Endometrial microvascular endothelial cells (primary cell): ENCODE measurements around the gene FOXL1. TPM values are rescaled to one million over a fixed set of nuclear protein-coding genes. Genes with fewer than 3 reads are reported as not detected.

Experiments
- in situ Hi-C: cut with HindIII; loops from 2 replicates; pipeline ENCODE4 v1.10.0; 2017; ENCODE audit warnings: low sequenced_read_pairs, low pct_unique_long_range_greater_than_20kb; ENCODE audit errors: inconsistent ontology term
- total RNA-seq: library from RNA; depleted of rRNA; stranded (reverse); fragments of >200 nt; gene quantifications from one replicate; pipeline ENCODE4 v1.2.3, GENCODE V29; 2015; ENCODE audit errors: inconsistent ontology term

FOXL1 gene
- total RNA-seq, 1 donor from 2014 or later: 11.5 TPM

DNA sequence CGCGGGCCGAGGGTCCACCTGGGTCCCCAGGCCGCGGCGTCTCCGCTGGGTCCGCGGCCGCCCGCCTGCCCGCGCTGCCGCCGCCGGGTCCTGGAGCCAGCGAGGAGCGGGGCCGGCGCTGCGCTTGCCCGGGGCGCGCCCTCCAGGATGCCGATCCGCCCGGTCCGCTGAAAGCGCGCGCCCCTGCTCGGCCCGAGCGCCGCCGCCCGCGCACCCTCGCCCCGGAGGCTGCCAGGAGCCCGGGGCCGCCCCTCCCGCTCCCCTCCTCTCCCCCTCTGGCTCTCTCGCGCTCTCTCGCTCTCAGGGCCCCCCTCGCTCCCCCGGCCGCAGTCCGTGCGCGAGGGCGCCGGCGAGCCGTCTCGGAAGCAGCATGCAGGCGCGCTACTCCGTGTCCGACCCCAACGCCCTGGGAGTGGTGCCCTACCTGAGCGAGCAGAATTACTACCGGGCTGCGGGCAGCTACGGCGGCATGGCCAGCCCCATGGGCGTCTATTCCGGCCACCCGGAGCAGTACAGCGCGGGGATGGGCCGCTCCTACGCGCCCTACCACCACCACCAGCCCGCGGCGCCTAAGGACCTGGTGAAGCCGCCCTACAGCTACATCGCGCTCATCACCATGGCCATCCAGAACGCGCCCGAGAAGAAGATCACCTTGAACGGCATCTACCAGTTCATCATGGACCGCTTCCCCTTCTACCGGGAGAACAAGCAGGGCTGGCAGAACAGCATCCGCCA is 11.2 kb upstream of the FOXL1 start:
- in situ Hi-C loops: no loop called here

DNA sequence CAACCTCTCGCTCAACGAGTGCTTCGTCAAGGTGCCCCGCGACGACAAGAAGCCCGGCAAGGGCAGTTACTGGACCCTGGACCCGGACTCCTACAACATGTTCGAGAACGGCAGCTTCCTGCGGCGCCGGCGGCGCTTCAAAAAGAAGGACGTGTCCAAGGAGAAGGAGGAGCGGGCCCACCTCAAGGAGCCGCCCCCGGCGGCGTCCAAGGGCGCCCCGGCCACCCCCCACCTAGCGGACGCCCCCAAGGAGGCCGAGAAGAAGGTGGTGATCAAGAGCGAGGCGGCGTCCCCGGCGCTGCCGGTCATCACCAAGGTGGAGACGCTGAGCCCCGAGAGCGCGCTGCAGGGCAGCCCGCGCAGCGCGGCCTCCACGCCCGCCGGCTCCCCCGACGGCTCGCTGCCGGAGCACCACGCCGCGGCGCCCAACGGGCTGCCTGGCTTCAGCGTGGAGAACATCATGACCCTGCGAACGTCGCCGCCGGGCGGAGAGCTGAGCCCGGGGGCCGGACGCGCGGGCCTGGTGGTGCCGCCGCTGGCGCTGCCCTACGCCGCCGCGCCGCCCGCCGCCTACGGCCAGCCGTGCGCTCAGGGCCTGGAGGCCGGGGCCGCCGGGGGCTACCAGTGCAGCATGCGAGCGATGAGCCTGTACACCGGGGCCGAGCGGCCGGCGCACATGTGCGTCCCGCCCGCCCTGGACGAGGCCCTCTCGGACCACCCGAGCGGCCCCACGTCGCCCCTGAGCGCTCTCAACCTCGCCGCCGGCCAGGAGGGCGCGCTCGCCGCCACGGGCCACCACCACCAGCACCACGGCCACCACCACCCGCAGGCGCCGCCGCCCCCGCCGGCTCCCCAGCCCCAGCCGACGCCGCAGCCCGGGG is 10.4 kb upstream of the FOXL1 start:
- in situ Hi-C loops: no loop called here

DNA sequence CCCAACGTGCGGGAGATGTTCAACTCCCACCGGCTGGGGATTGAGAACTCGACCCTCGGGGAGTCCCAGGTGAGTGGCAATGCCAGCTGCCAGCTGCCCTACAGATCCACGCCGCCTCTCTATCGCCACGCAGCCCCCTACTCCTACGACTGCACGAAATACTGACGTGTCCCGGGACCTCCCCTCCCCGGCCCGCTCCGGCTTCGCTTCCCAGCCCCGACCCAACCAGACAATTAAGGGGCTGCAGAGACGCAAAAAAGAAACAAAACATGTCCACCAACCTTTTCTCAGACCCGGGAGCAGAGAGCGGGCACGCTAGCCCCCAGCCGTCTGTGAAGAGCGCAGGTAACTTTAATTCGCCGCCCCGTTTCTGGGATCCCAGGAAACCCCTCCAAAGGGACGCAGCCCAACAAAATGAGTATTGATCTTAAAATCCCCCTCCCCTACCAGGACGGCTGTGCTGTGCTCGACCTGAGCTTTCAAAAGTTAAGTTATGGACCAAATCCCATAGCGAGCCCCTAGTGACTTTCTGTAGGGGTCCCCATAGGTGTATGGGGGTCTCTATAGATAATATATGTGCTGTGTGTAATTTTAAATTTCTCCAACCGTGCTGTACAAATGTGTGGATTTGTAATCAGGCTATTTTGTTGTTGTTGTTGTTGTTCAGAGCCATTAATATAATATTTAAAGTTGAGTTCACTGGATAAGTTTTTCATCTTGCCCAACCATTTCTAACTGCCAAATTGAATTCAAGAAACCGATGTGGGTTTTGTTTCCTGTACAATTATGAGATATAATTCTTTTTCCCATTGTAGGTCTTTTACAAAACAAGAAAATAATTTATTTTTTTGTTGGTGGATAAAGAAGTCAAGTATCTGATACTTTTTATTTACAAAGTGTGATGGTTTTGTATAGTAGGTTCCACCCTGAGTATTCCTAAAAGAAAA is 9.4 kb upstream of the FOXL1 start:
- in situ Hi-C loops: no loop called here

DNA sequence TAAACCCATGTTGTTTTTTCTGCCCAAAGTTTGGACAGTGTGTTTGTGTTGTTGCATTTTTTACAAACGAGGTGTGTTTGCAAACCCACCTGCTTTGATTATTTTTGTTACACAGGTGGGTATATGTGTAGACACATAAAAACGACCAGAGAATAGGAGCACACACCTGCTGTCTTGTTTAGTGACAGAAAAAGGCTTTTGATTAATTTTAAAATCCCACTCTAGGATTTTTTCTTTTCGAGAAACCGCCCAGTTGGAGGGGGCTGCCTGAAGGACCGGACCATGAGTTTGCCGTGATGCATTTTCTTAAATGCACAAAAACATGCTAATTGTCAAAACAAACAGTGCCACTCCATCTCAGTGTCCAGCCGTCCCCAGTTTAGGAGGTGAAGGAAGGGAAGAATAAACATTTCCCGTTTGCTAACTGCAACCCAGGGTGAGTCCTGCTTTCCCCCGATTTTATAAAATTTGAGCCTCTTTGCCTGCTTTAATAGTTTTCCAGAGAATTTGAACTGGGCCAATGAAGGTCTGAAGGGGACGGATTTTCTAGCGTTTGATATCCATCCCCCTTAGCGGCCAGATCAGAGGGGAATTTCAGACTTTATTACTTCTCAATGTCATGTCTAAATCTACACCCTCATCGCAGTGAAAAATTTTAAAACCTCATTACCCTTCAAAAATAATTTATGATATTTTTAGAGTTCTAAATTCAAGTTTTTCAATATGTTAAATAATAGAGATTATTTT is 8.5 kb upstream of the FOXL1 start:
- in situ Hi-C loops: loop anchor here (10.0 kb wide), 1 partner anchor 185 kb away; no protein-coding TSS in a partner anchor

DNA sequence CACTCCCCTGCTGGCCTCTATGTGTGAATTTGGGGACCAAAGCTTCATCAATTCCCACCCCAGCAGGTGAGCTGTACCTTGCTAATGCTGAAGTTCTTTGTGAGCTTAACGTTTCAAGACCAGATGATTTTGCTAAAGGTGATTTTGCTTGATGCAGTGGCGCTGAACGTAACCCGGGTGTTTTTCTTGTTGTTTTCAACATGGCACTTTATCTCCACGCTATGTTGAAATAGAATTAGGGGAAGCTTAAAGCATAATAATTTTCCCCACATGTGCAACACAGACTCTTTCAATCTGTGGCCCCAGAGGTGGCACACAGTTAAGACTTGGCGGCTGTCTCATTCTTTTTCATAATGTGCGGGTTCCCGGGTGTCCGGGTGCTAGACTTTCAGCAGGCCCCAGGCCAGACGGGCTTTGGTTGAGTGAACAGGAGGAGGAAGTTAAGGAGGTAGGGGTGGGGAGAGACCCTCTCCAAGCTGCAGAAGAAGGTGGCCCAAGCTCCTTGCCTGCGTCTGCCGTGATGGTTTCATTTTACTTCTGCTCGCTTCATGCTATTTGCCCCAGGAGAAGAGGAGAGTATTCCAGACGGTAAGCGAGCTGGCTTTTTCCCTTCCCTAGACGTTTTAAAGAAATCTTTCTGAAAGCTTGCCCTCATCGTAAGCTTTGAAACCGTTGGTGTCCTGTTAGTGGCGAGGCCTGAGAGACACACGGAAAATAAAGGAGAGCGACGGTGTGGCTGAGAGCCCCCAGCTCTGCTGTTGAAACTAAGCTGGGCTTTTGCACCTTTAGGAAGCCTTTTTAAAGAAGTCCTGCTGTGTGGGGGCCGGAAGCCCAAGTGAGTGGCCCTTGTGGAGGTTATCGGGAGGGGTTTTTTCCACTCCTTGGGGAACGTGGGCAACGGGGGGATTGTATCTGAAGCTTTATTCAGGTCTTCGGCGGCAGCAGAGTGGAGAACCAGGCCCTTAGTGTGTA is 7.5 kb upstream of the FOXL1 start:
- in situ Hi-C loops: loop anchor here (10.0 kb wide), 1 partner anchor 184 kb away; no protein-coding TSS in a partner anchor

DNA sequence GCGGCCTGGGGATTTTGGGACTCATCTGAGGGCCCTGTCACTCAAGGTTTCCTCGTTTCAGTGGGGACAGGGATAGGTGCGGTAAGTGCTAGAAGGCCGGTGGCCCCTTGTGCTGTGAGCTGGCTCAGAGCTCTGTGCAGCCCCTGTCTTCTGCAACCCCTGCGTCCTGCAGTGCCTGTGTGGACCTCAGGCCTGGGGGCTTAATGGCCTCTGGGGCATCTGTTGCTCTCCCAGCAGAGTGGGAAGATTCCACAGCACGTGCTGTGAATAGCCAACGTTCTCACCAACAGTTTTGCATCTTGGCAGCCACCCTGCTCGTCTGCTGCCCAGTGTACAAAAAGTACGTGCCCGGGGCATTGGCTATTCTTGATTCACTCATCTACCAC is 6.8 kb upstream of the FOXL1 start:
- in situ Hi-C loops: loop anchor here (10.0 kb wide), 1 partner anchor 183 kb away; no protein-coding TSS in a partner anchor

DNA sequence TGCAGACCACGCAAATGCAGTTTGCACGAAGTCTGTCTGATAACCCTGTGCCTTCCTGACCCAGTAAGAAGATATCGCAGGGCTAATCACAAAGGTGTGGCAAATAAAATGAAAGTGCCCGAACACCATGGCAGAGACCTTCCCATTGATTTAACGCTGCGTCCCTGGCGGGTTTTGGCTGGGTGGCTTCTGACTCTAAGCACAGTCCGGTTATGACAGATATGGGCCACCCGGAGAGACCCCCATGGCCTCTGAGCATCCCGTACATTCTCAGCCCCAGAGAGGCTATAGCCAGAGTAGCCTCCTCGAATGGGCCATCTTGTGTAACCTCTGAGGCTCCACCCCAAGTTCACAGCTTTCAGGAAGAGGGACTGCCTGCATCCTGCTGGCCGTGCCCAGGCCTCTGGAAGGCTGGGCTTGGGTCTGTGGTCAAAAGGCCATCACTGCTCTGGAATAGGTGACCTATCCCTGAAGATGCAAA is 6.3 kb upstream of the FOXL1 start:
- in situ Hi-C loops: loop anchor here (10.0 kb wide), 1 partner anchor 183 kb away; no protein-coding TSS in a partner anchor

DNA sequence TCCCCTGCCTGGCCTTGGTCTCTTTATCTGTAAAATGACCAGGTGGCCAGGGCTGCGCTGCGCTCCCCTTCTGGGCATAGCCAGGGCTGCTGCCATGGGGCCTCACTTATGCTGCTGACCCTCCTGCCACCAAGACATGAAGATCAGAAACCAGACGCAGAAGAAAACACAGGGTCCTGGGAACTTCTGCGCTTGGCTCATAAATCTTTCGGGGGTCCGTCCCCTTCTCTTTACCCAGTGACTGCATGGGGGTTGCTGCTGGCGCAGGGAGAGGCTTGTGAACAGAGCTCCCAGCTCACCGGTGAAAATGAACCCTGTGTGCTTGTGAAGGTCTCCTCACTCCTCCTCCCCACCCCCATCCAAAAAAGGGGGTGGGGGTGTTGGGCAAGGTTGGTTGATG is 5.7 kb upstream of the FOXL1 start:
- in situ Hi-C loops: loop anchor here (10.0 kb wide), 1 partner anchor 182 kb away; no protein-coding TSS in a partner anchor

DNA sequence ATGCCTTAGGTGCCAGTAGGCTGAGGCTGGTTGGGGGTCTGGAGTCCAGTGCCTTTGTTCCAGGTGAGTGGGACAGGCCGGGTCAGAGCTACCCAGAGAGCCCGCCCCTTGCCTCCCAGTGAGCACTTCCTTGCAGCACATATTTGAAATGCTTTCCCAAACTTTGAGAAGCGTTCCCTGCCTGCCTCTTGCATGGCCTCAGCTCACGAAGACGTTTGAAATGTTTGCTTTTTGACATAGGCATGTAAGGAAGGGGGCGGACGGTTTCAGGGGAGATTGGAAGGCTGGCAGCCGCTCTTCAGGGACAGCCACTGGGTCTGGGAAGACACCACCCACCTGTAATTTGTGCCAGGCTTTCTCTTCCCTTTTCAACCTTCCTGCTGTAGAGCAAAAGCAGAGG is 5.1 kb upstream of the FOXL1 start:
- in situ Hi-C loops: loop anchor here (10.0 kb wide), 1 partner anchor 182 kb away; no protein-coding TSS in a partner anchor

DNA sequence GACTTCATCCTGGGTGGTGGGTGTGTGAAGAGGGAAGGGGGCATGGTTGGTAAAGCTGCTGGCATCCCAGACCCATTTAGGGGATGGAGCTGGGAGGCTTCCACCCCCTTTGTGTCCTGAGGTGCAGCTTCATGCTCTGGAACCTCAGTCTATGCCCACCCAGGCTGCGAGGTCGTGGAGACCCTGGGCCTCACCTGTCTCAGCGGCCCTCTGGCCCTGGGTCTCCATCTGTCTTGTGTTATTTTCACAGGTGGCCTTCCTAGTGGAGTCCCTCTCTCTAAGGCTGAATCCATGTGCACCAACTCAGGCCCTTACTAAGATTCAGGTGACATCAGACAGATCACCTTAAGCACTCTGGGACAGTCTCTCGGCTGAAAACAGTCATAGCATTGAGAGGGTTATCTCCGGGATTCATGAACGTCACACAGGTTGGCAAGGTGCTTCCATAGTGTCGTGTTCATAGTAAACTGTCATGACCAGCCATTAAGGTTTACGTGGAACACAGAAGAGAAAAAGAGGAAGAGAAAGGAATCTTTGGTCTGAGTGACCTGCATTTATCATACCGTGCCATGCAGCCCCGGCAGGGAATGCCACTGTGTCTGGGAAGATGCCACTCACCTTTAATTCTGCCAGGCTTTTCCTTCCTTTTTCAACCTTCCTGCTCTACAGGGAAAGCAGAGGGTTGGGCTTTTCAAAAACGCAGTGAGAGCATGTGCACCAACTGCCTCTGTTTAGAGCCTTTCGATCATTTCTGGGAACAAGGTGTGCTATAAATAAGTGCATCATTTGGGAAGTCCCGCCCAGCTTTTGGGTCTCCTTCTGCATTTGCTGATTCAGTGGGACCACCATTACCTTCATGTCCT is 4.5 kb upstream of the FOXL1 start:
- in situ Hi-C loops: loop anchor here (10.0 kb wide), 1 partner anchor 181 kb away; no protein-coding TSS in a partner anchor

DNA sequence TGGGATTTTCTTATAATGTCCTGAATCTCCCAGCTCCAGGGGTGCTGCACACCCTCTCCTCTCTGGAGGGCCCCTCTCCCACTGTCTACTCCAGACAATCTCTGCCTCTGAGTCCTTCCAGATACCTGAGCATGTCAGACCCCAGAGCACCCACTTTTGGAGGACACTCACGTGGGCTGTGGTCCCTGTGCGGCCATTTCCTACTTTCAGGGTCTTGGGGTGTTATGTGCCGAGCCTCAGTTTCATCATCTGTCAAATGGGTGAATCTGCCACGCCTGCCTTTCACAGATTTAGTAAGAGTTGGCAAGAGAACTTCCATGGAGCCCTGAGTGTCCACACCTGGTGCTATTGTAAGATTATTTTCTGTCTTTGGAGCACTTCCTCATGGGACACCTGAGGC is 3.7 kb upstream of the FOXL1 start:
- in situ Hi-C loops: loop anchor here (10.0 kb wide), 1 partner anchor 180 kb away; no protein-coding TSS in a partner anchor

DNA sequence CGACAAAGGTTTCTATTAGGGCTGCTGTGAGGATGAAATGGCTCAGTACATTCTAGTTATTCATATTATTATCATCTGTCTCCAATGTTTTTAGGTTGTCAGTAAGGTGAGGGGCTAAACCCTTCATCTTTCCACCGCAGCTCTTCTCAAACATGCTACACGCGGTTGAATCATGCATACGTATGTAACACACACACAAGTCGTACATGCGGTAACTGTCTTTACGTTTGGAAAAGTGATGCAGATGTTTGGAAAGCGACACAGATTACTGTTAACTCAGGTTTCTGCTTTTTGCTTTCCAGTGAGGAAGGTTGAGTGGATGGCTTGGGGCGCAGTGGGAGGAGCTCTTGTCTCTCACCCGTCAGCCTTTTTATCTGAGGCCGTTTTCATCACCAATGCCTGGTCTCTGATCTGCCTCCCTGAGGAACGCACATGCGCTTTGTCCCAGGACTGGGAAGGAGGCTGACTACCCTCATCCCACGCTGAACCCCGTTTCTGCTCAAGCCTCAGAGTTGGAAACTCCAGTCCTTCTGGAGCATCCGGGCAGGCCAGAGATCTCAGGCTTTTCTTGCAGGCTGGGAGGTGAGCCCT is 3.2 kb upstream of the FOXL1 start:
- in situ Hi-C loops: loop anchor here (10.0 kb wide), 1 partner anchor 180 kb away; no protein-coding TSS in a partner anchor

DNA sequence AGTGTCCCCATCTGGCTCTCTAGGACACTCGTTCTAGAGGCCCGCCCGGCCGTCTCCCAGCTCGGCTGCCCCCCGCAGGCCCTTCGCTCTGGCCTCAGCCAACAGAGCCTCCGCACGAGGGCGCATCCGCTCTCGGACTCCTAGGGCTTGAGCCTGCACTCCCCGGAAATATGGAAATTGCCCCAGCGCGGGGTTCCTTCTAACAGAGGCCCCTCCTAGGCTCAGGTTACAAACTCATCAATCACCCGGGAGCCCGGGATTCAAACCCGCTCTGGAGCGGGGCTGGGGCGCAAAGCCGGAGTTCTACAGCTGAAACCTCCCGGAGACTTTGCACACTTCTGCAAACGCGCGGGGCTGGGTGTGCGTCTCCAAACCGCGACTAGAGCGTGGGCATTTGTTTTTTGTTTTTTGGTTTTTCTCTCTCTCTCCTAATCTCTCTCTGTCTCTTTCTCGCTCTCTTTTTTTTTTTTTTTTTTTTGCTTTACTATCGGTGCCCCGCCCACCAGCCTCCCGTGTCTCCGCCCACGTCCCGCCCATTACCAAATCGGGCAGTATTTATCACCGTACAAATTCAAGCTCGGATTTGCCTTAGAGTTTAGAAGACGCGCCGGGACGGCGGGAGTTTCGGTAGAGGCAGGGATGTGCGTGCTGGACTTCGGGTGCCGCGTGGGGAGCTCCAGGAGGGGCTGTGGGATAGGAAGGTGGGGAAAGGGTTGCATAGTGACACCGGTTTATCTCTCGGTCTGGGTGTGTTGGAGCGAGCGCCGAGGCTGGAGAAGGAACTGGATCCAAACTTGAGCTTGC is 2.4 kb upstream of the FOXL1 start:
- in situ Hi-C loops: loop anchor here (10.0 kb wide), 1 partner anchor 179 kb away; no protein-coding TSS in a partner anchor

DNA sequence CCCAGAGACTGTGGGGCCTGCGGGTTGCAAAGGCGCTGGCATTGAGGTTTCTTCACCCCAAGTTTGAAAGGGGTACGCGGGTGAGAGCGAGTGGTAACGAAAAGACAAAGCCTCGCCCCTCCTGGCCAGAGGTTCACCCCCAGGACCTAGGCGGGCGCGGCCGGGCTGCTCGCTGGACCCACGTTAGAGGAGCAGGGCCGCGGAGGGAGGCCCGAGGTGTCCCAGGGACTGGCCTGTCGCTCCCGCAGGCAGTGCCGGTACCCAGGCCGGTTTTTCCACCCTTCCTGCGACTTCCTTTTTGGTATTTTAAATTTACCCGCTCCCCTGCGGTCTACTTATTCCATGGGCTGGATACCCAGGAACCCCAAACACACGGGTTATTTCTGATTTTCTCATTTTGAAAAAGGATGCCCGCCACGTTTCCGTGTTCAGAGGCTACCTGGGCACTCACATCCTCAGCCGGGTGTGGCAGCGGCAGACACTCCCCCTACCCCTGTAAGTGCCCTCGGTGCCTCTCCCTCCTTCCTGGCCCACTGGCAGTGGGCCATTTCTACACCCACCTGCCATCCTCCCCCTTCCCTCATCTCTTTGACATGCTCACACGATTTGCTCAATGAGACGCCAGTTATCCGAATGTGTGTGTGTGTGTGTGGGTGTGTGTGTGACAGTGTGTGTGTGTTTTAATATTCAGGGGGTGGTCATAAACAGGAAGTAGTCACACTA is 1.6 kb upstream of the FOXL1 start:
- in situ Hi-C loops: loop anchor here (10.0 kb wide), 1 partner anchor 178 kb away; no protein-coding TSS in a partner anchor
